Ascending aorta (tissue), 2 donors: ENCODE data around the gene ALPL. TPM values are rescaled to one million over a fixed set of nuclear protein-coding genes. Genes with fewer than 3 reads are reported as not detected.
A peak's percentile ranks its signal among the peaks of the same experiment; 100 is the strongest.

Experiments
- DNase-seq, 2 donors: peaks; one replicate each; pipeline ENCODE4 v3.0.0-alpha.2; 2019; ENCODE audit warnings: low spot score in 2 of 2
- H3K27ac ChIP-seq, 2 donors: fragments of 200-600 bp; sonication (generic); one replicate each; pipeline ENCODE4 v1.5.1; 2016 to 2017; ENCODE audit warnings: mild to moderate bottlenecking in 1 of 2
- H3K27me3 ChIP-seq: fragments of 200-600 bp; sonication (generic); one replicate; pipeline ENCODE4 v1.5.1; 2017
- H3K36me3 ChIP-seq, 2 donors: fragments of 200-600 bp; sonication (generic); one replicate each; pipeline ENCODE4 v1.5.1; 2016
- H3K4me1 ChIP-seq, 2 donors: fragments of 200-600 bp; sonication (generic); one replicate each; pipeline ENCODE4 v1.5.1; 2016 to 2017; ENCODE audit warnings: mild to moderate bottlenecking in 1 of 2
- H3K4me3 ChIP-seq, 2 donors: fragments of 200-600 bp; sonication (generic); one replicate each; pipeline ENCODE4 v1.5.1; 2016 to 2017; ENCODE audit warnings: mild to moderate bottlenecking in 1 of 2
- H3K9me3 ChIP-seq, 2 donors: fragments of 200-600 bp; sonication (generic); one replicate each; pipeline ENCODE4 v1.5.1; 2016
- intact Hi-C: fragments of 100-400 bp; cut with DNase I; formaldehyde crosslinking; loops from one replicate; pipeline ENCODE4 v1.15.1; 2023
- total RNA-seq: library from RNA; depleted of rRNA; stranded (reverse); fragments of >200 nt; gene quantifications from one replicate; pipeline ENCODE4 v1.1.0, GENCODE V29; 2016
- TF ChIP-seq, protein P1 (sequence below), 3 experiments: fragments of 200-600 bp in 2 of 3; fragments of 450-650 bp in 1 of 3; sonication (generic) in 2 of 3; IDR thresholded peaks; one replicate each; pipeline ENCODE4 v1.5.1; 2016 to 2019; ENCODE audit warnings: antibody characterized with exemption in 3 of 3, mild to moderate bottlenecking in 1 of 3, moderate library complexity in 1 of 3

Gene ALPL
- total RNA-seq, 1 donor from 2014 or later, result 35.3 TPM

DNA sequence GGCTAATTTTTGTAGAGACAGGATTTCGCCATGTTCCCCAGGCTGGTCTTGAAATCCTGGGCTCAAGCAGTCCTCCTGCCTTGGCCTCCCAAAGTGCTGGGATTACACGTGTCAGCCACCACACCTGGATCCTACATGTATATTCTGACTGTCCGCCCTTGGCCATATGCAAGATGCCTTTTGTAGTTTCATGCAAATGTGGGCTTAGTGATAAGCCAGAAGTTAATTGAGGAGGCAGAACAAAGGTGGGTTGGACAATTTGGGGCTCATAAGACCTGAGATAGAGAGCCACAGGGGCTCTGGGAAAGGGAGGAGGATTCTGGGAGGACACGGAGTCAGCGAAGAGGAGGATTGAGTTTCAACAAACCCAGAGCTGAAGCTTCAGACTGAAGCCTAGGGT, 24.9 kb downstream of the ALPL start:
- intact Hi-C loops, result no loop called here
- no peak for DNase-seq
- H3K4me1 ChIP-seq, result no peaks in the 10 kb centered on the region
- H3K27ac ChIP-seq, result no peak overlapping the region
- TF ChIP-seq, protein P1, sequence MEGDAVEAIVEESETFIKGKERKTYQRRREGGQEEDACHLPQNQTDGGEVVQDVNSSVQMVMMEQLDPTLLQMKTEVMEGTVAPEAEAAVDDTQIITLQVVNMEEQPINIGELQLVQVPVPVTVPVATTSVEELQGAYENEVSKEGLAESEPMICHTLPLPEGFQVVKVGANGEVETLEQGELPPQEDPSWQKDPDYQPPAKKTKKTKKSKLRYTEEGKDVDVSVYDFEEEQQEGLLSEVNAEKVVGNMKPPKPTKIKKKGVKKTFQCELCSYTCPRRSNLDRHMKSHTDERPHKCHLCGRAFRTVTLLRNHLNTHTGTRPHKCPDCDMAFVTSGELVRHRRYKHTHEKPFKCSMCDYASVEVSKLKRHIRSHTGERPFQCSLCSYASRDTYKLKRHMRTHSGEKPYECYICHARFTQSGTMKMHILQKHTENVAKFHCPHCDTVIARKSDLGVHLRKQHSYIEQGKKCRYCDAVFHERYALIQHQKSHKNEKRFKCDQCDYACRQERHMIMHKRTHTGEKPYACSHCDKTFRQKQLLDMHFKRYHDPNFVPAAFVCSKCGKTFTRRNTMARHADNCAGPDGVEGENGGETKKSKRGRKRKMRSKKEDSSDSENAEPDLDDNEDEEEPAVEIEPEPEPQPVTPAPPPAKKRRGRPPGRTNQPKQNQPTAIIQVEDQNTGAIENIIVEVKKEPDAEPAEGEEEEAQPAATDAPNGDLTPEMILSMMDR (IDR thresholded peaks at IDR 0.05), result no peak
- H3K27me3 ChIP-seq, result no peaks in the 10 kb centered on the region
- H3K9me3 ChIP-seq, result no peaks in the 10 kb centered on the region
- H3K36me3 ChIP-seq, result no peaks in the 10 kb centered on the region
- no peak overlapping the region for H3K4me3 ChIP-seq

GRCh38 chr1:21534674-21535378, 25.6 kb downstream of the ALPL start:
- TF ChIP-seq, protein P1 (IDR thresholded peaks at IDR 0.05), result peak in 1 of 3 experiments; percentile 12
- no peak overlapping the region for H3K27ac ChIP-seq
- H3K4me1 ChIP-seq, result no peaks in the 10 kb centered on the region
- H3K27me3 ChIP-seq, result no peaks in the 10 kb centered on the region
- no peaks in the 10 kb centered on the region for H3K36me3 ChIP-seq
- no peak overlapping the region for H3K4me3 ChIP-seq
- intact Hi-C loops, result no loop called here
- no peaks in the 10 kb centered on the region for H3K9me3 ChIP-seq
- DNase-seq, result no peak

DNA sequence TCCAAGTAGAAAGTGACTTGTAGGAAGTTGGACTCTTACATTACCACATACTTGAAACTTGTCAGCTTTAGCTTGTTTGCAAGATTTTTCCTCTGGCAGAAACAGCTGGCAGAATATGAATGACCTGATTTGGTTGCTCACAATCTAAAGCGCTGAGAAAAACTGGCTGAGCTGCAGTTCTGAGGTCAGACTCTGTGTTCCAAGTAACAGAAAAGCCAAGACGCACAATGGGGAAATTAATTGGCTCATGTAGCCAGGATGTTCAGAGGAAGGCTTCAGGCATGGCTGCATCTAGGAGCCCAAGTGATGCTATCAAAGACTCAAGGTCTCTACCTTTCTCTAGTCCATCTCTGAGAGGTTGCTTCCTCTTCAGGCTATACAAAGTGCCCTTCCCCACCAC, 27.0 kb downstream of the ALPL start:
- H3K4me3 ChIP-seq, result no peak overlapping the region
- H3K9me3 ChIP-seq, result no peaks in the 10 kb centered on the region
- H3K4me1 ChIP-seq, result no peaks in the 10 kb centered on the region
- intact Hi-C loops, result no loop called here
- H3K27me3 ChIP-seq, result no peaks in the 10 kb centered on the region
- TF ChIP-seq, protein P1 (IDR thresholded peaks at IDR 0.05), result no peak
- DNase-seq, result no peak
- H3K36me3 ChIP-seq, result no peaks in the 10 kb centered on the region
- H3K27ac ChIP-seq, result no peak overlapping the region

DNA sequence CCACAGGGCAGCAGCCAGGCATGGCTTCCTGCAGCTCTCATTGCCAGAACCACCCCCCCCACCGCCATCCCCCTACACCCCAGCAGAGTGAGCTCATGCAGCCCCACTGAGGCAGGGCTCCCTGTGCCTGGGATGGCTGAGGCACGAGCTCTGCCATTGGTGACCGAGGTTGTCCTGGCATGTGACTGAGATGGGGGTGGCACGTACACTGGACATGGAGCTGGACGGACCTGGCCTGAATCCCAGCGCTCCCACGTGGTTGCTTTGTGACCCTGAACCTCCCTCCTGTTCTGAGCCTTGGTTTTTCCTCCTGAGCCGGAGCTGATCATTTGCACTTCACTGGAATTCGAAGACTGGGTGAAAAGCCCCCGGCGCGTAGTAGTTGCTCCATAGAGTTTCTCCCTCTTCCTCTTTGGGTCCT, 28.3 kb downstream of the ALPL start:
- no peaks in the 10 kb centered on the region for H3K4me1 ChIP-seq
- no peak overlapping the region for H3K4me3 ChIP-seq
- H3K9me3 ChIP-seq, result no peaks in the 10 kb centered on the region
- H3K36me3 ChIP-seq, result no peaks in the 10 kb centered on the region
- intact Hi-C loops, result no loop called here
- TF ChIP-seq, protein P1 (IDR thresholded peaks at IDR 0.05), result no peak
- H3K27ac ChIP-seq, result no peak overlapping the region
- no peak for DNase-seq
- H3K27me3 ChIP-seq, result no peaks in the 10 kb centered on the region

DNA sequence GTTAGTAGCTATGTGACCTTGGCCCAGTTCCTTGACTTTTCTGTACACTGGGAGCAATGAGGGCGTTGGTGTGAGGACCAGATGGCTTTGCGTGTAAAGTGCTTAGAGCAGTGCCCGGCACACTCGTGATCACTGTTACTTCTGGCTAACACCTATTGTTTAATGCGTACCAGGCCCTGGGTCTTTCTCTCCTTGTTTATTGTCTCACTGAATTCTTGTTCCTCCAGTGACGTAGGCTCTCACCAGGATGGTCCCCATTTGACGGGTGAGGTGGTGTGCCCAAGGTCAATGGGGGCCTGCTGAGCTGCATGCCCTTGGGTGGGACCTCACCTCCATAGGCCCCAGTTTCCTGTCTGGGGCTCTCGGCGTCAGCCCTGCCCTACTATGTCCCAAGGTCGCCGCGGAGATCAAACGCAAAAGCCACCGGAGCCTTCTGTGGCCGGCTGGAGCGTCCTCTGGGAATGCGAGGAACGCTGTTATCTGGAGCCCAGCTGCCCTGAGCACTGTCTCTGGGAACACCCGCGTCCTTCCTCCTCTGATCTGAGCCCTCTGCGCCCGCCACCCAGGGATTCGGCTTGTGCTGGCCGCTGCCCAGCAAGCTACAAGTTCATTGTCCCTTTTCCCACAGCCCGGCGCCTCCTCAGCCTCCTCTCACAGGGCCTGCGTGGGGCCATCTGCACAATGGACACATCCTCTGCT, 28.9 kb downstream of the ALPL start:
- intact Hi-C loops, result no loop called here
- Histone ChIP-seq H3K27me3 (no peaks in the 10 kb centered on the region), H3K36me3 (no peaks in the 10 kb centered on the region), H3K4me3 (no peak overlapping the region), H3K4me1 (no peaks in the 10 kb centered on the region), H3K27ac (no peak overlapping the region), H3K9me3 (no peaks in the 10 kb centered on the region)
- DNase-seq, result no peak
- TF ChIP-seq, protein P1 (IDR thresholded peaks at IDR 0.05), result no peak
